Measurements from ENCODE around the gene MTG1.
A peak's percentile ranks its signal among the peaks of the same experiment; 100 is the strongest.
"Not testable (repeated sequence)": the region's sequence is repeated elsewhere in the genome, so short reads cannot be mapped to it uniquely, and the experiment has no call there.

MTG1 gene

DNA sequence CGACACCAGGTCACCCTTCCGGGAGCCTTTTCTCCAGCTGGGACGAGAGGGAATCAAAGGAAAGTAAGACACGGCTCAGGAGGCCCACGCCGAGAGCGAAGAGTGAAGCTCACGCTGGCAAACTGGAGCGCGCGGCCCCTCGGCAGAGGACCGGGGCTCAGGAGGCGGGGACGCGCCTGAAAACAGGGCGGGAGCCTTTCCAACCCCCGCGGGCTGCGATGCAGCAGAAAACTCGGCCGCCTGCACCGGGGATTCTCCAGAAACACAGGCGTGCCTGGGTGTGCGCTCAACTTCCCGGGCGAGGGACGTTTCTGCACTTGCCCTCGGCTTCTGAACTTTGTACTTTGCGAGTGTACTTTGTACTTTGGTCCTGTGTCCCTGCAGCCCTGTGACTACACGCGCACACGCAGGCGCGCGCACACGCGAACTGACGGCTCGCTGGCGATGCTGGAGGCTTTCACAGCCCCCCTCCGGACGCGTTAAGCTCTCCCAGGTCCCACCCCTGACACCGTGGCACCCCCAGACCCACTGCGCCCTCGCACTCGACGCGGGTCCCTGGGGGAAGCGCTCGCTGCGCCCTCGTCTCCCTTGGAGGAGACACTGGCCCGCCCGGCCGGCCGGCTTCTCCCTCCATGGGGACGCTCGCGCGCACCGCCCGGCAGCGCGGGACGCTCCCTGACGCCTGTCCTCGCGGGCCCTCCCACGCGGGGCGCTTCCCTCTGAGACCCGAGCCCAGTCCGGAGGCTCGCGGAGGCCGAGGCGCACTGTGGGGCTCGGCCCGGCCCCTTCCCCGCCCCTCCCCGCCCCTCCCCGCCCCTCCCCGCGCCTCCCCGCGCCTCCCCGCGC, 15.5 kb upstream of the MTG1 start:
- peak; percentile 48 for DNase-seq (ENCODE audit: low spot score)

GRCh38 chr10:133379152-133379800, 14.7 kb upstream of the MTG1 start, which contains the start of gene PAOX:
Gene PAOX (plus strand): TSS chr10:133379262. CDS start chr10:133379317, 55 bp downstream.
- peak; percentile 65 for DNase-seq (ENCODE audit: low spot score)

DNA sequence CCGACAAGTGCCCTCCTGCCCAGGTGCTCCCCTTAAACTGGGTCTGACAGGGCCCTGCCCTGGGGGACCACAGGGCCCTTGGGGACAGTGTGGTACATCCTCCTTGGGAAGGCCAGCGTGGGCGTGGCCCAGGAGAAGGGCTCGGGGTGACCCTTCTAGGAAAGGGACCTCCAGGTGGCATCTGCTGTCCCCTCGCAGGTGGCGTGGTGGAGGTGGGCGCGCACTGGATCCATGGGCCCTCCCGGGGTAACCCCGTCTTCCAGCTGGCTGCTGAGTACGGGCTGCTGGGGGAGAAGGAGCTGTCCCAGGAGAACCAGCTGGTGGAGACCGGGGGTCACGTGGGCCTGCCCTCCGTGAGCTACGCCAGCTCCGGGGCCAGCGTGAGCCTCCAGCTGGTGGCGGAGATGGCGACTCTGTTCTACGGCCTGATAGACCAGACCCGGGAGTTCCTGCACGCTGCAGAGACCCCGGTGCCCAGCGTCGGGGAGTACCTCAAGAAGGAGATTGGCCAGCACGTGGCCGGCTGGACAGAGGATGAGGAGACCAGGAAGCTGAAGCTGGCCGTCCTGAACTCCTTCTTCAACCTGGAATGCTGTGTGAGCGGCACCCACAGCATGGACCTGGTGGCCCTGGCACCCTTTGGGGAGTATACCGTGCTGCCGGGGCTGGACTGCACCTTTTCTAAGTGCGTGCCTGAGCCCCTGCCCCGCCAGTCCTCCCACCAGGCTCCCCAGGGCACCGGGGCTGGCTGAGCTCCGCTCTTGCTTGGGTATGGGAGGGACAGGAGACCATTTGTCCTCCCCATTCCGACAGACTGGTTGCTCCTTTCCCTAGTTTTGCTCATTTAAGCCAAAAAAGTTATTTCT, 13.9 kb upstream of the MTG1 start:
- DNase-seq (ENCODE audit: low spot score) = no peak

DNA sequence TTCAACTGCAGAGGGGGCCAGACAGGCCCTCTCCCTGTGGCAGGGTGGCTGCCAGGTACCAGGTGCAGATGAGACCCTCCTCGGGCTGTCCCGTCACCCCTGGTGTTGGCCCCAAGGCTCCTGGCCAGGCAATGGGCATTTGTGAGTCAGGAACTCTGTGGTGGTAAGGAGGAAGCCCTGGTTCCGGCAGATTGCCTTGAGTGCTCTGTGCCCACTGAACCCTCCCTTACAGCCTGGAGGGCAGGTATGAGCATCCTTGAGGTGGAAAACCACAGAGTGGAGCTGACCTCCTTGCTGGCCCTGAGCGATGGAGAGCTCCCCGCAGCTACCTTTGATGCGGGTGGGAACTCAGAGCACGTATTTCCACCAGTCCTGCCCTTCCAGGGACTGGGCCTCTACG, 12.9 kb upstream of the MTG1 start:
- DNase-seq (ENCODE audit: low spot score) = no peak

DNA sequence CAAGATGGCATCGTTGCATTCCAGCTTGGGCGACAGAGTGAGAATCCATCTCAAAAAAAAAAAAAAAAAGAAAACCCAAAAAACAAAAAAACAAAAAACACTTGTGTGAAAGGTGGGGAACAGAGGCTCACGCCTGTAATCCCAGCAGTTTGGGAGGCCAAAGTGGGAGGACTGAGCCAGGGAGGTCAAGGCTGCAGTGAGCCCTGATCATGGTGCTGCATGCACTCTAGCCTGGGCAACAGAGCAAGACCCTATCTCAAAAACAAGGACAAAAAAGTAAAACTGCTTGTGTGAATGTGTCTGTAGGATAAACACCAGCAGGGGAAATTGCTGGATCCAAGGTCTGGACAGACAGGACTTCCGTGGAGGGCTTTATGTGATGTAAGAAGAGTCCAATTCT, 10.4 kb upstream of the MTG1 start:
- DNase-seq (ENCODE audit: low spot score) = no peak

GRCh38 chr10:133384071-133384470, 9.9 kb upstream of the MTG1 start:
- no peak for DNase-seq (ENCODE audit: low spot score)

DNA sequence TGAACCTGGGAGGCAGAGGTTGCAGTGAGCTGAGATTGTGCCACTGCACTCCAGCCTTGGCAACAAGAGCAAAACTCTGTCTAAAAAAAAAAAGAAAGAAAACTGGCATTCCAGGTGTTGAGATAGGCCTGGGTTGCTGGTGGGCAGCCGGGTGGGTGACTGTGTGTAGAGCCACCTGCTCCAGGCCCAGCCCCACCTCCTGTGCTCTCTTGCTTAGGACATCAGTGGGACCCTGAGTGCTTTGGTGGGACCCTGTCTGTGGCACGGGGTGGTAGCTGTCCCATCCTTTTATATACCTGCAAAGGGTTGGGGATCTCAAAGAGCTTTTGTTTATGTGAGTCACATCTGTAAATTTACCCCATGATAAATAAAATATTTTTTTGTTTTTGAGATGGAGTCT, 8.7 kb upstream of the MTG1 start:
- no peak for DNase-seq (ENCODE audit: low spot score)

- not testable (repeated sequence) for DNase-seq (ENCODE audit: low spot score)
These were observed 7.0 kb upstream of the MTG1 start for GRCh38 chr10:133386951-133387350.

DNA sequence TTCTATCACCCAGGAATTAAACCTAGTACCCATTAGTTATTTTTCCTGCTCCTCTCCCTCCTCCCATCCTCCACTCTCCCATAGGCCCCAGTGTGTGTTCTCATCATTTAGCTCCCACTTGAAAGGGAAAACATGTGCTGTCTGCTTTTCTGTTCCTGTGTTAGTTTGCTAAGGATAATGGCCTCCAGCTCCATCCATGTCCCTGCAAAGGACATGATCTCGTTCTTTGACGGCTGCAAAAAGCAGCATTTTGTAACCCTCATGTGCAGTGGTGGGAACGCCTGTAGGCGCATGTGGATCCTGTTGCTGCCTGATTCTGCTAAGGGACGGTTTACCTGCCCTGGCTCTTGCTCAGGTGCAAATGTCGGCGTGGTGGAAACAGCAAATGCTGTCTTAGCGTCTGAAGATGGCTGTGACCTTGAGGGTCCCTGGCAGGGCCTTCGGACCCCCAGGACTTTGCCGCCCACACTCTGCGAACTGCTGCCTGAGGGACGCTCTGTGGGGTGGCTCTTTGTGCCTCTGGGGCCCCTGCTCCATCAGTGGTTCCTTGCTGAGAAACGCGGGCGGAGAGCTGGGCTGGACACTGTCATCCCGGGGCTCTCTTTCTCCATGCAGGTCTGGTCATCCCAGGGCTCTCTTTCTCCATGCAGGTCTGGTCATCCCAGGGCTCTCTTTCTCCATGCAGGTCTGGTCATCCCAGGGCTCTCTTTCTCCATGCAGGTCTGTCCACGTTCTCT, 5.6 kb upstream of the MTG1 start:
- DNase-seq (ENCODE audit: low spot score) = no peak

GRCh38 chr10:133388973-133389818, 4.8 kb upstream of the MTG1 start:
- DNase-seq (ENCODE audit: low spot score) = peak; percentile 58

GRCh38 chr10:133390597-133391248, 3.2 kb upstream of the MTG1 start:
- no peak for DNase-seq (ENCODE audit: low spot score)

- no peak for DNase-seq (ENCODE audit: low spot score)
These were observed 2.7 kb upstream of the MTG1 start for GRCh38 chr10:133391249-133391635.

GRCh38 chr10:133391761-133392518, 2.0 kb upstream of the MTG1 start:
- peak; percentile 53 for DNase-seq (ENCODE audit: low spot score)

DNA sequence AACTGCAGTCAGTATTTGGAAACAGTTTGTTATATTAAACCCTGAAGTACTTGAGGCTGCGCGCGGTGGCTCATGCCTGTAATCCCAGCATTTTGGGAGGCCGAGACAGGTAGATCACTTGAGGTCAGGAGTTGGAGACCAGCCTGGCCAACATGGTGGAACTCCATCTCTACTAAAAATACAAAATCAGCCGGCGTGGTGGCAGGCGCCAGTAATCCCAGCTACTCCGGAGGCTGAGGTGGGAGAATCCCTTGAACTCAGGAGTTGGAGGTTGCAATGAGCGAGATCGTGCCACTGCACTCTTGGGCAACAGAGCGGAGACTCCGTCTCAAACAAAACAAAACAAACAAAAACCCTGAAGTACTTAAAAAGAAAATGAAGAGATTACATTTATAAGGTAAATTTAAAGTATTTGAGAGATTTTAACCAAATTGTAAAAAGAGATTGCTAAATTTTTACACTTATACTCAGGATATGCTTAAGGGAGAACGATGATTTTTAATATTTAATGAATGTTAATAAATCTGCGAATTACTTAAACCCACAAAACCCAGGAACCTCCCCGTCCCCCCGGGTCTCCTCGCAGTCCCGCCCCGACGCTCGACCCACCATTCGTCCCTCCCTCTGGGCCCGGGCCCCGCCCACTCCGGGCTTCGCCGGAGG, 425 bp upstream of the MTG1 start:
- DNase-seq (ENCODE audit: low spot score) = no peak

DNA sequence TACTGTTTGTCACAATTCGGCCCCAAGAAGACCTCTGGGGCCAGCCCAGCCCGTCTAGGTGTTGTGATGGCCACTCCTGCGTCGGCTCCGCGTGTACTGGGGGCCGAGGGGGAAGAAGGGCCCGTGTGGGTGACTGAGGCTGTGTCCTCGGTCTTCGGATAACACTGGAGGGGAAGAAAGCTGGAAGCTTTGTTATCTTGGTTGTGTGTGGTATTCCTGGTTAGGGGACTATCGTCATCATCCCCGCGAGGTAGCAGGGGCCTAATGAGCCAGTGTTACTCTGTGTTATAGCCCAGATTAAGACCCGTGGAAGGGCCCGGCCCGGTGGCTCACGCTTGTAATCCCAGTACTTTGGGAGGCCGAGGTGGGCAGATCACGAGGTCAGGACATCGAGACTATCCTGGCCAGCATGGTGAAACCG, 854 bp downstream of the MTG1 start:
- no peak for DNase-seq (ENCODE audit: low spot score)

DNA sequence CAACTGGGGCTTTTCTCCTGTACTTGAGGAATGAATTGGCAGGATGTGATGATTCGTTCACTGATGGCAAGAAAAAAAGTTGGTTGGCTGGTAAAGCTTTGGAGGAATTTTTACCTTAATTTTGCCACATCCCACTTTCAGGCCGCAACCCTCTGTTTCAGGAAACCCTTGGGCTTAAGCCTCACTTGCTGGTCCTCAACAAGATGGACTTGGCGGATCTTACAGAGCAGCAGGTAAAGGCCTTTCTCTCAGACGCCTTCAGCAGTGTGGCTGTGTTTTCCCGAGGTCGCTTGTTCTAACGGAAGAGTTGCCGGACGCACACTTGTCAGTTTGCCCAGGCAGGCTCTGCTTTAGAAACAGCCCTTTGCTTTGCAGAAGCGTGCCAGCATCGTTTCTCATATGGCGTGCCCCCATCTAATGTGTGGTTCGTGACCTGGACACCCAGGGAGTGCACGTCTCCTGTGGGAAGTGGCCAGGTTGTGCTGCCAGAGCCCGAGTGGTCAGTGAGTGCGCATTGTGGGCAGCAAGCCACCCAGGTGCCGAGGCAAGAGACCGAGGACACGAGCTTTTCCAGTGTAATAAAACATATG, 2.2 kb downstream of the MTG1 start:
- DNase-seq (ENCODE audit: low spot score) = no peak

DNA sequence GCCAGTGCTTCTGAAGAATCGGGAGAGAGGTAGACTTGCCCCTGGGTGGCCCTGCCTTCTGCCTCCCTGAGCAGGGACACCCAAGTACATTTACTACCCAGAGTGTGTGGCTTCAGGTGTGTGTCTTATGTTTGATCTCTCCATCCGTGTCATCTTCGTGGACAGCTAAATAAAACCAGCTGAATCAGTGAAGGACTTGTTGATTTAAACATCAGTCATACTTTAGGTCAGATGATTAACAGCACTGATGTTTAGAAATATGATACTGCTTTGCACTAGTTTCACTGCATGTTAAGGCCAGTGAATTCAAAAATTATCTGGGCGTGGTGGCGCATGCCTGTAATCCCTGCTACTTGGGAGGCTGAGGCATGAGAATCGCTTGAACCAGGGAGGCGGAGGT, 4.0 kb downstream of the MTG1 start:
- DNase-seq (ENCODE audit: low spot score) = no peak

GRCh38 chr10:133399123-133399601, 5.2 kb downstream of the MTG1 start:
- DNase-seq (ENCODE audit: low spot score) = no peak
